GF-D8 (cell line): Measurements from ENCODE around the gene THUMPD3.

ENCODE experiments used
- DNase-seq: peaks from one replicate; lab custom pipeline; 2025; lab: John Stamatoyannopoulos, UW

The THUMPD3 gene

GRCh38 chr3:9362731-9363530 lies at the start of gene THUMPD3:
Gene THUMPD3 (plus strand): TSS chr3:9363054. CDS start chr3:9365069, 2,015 bp downstream.
- peak; percentile 93 for DNase-seq

GRCh38 chr3:9314796-9315195 lies 48.1 kb upstream of the THUMPD3 start:
- no peak for DNase-seq

GRCh38 chr3:9316881-9317361 lies 45.9 kb upstream of the THUMPD3 start:
- no peak for DNase-seq

GRCh38 chr3:9322780-9323179 lies 40.1 kb upstream of the THUMPD3 start:
- no peak for DNase-seq

- DNase-seq = no peak
Observed at GRCh38 chr3:9324944-9325343, 37.9 kb upstream of the THUMPD3 start.

- no peak for DNase-seq
Observed at GRCh38 chr3:9327578-9327977, 35.3 kb upstream of the THUMPD3 start.

- DNase-seq = no peak
Observed at GRCh38 chr3:9330166-9330703, 32.6 kb upstream of the THUMPD3 start.

- no peak for DNase-seq
Observed at GRCh38 chr3:9331171-9331570, 31.7 kb upstream of the THUMPD3 start.

- DNase-seq = no peak
Observed at GRCh38 chr3:9332250-9333030, 30.4 kb upstream of the THUMPD3 start.

- no peak for DNase-seq
Observed at GRCh38 chr3:9339761-9340471, 22.9 kb upstream of the THUMPD3 start.

- no peak for DNase-seq
Observed at GRCh38 chr3:9340472-9340902, 22.4 kb upstream of the THUMPD3 start.

- no peak for DNase-seq
Observed at GRCh38 chr3:9342696-9343095, 20.2 kb upstream of the THUMPD3 start.

GRCh38 chr3:9343115-9343514 lies 19.7 kb upstream of the THUMPD3 start:
- DNase-seq = no peak

GRCh38 chr3:9345041-9345440 lies 17.8 kb upstream of the THUMPD3 start:
- no peak for DNase-seq

- no peak for DNase-seq
Observed at GRCh38 chr3:9346141-9346540, 16.7 kb upstream of the THUMPD3 start.

GRCh38 chr3:9347081-9347480 lies 15.8 kb upstream of the THUMPD3 start:
- no peak for DNase-seq

- no peak for DNase-seq
Observed at GRCh38 chr3:9347887-9348286, 15.0 kb upstream of the THUMPD3 start.

GRCh38 chr3:9349321-9350117 lies 13.3 kb upstream of the THUMPD3 start:
- no peak for DNase-seq

GRCh38 chr3:9351709-9352126 lies 11.1 kb upstream of the THUMPD3 start:
- DNase-seq = no peak

GRCh38 chr3:9352917-9353752 lies 9.7 kb upstream of the THUMPD3 start:
- peak; percentile 33 for DNase-seq
